HG02610 (cell line): ENCODE results near the gene TOGARAM1.

Experiments used
- ATAC-seq: cut with Tn5 transposase; IDR thresholded peaks from one replicate; pipeline ENCODE4 v1.9.1; 2021; ENCODE audit warnings: mild to moderate bottlenecking, moderate library complexity; ENCODE audit not compliant: unreplicated experiment

Gene TOGARAM1, protein sequence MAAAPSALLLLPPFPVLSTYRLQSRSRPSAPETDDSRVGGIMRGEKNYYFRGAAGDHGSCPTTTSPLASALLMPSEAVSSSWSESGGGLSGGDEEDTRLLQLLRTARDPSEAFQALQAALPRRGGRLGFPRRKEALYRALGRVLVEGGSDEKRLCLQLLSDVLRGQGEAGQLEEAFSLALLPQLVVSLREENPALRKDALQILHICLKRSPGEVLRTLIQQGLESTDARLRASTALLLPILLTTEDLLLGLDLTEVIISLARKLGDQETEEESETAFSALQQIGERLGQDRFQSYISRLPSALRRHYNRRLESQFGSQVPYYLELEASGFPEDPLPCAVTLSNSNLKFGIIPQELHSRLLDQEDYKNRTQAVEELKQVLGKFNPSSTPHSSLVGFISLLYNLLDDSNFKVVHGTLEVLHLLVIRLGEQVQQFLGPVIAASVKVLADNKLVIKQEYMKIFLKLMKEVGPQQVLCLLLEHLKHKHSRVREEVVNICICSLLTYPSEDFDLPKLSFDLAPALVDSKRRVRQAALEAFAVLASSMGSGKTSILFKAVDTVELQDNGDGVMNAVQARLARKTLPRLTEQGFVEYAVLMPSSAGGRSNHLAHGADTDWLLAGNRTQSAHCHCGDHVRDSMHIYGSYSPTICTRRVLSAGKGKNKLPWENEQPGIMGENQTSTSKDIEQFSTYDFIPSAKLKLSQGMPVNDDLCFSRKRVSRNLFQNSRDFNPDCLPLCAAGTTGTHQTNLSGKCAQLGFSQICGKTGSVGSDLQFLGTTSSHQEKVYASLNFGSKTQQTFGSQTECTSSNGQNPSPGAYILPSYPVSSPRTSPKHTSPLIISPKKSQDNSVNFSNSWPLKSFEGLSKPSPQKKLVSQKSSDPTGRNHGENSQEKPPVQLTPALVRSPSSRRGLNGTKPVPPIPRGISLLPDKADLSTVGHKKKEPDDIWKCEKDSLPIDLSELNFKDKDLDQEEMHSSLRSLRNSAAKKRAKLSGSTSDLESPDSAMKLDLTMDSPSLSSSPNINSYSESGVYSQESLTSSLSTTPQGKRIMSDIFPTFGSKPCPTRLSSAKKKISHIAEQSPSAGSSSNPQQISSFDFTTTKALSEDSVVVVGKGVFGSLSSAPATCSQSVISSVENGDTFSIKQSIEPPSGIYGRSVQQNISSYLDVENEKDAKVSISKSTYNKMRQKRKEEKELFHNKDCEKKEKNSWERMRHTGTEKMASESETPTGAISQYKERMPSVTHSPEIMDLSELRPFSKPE (N-terminal part only)

DNA sequence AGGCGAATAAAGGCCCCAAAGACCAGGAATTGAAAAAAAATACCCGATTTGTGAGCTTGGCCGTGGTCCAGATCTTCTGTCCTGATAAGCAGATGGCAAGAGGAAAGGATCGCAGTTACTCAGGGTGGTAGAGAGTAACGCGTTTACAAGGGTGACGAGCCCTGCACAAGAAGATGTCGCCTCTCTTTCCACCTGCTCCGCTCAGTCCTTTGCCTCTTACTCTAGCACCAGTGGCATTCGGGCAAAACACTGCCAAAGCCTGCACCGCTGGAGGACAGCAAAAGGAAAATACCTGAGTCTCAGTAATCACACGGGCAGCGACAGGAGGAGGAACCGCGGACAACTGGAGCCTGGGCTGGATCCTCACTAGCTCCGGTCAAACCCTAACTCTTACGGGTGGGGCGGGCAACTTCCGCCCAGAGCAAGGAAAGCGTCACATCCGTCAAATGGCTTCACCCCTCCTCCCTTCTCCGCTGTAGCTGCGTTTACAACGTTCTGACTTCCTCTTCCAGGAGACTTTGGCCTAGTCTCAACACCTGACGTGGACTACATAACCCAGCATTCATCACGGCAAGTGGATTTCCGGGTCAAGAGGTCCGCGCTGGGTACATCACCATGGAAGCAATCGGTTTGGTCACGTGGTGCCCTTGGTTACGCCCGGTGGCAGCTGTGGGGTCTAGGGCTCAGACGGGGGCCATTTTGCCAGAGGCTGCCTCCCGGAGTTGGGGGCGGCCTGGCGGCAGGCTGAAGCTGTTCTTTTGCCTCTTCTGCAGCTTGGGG is at the start of gene TOGARAM1, which contains the start of gene KLHL28:
TOGARAM1 (plus strand) TSS at position 637 of the 780 bp plus-strand sequence. CDS start 232 bp downstream, outside the sequence.
KLHL28 (minus strand) TSS at position 394 of the 780 bp plus-strand sequence. CDS start 16,019 bp downstream, outside the sequence.
- ATAC-seq: peak; percentile 94

DNA sequence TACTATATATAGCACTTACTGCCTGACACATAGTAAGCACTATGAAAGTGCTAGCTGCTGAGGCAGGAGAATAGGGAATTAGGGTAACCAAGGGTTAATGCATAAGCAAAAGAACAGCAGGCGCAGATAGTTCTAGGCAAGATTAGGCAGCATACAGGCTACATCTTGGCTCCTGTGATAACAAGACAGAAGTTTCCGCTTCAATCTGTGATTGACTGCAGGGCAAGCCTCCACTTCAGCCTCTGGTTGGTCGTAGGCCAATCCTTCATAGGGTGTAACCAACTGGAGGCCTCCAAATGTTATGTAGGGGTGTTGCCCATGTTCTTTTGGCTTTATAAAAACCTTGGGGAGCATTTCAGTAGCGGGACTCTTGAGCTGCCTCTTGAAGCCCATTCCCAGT is 47.1 kb upstream of the TOGARAM1 start:
- no peak for ATAC-seq

DNA sequence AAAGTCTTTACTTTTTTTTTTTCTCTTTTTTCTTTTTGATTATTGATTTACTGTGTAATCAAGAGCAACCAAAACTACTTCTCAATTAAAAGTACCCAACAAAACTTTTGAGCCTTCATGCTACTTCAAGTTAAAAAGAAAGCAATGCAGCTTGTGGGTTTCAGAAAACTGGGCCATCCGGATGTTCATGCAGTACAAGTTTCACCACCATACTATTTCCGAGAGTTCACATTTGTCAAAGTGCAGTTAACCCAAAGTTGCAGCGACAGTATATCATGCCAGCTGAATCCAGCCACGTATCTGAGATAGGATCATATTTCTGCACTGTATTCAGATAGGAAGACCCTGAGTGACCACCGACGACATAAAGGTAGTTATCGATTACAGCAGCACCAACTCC is 33.2 kb upstream of the TOGARAM1 start:
- ATAC-seq: no peak

DNA sequence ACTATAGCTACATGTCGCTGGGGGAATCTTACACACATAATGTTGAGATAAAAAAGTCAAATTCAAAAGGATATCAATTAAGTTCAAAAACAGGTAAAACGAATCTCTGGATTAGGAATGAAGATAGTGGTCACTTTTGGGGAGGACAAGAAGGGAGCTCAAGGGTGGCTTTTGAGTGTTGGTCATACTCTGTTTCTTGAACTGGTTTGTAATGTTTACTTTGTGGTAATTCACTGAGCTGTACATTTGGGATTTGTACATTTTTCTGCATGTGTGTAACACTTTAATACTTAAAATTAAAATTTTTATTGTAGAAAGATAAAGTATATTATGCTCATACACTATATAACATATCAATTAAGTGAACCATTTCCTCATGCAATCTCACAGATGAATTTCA is 26.8 kb upstream of the TOGARAM1 start:
- no peak for ATAC-seq

DNA sequence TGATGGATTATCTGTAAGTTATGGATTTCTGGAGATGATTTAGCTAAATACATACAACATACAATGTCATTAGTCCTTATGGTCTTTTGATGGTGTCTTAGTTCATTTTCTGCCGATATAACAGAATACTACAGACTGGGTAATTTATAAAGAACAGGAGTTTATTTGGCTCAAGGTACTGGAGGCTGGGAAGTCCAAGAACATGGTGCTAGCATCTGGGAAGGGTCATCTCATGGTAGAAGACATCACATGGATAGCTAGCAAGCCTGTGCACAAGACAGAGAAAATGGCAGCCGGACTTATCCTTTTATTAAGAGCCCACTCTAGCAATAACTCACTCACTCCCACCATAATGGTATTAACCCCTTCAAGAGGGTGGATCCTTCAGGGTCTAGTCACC is 24.4 kb upstream of the TOGARAM1 start:
- no peak for ATAC-seq

DNA sequence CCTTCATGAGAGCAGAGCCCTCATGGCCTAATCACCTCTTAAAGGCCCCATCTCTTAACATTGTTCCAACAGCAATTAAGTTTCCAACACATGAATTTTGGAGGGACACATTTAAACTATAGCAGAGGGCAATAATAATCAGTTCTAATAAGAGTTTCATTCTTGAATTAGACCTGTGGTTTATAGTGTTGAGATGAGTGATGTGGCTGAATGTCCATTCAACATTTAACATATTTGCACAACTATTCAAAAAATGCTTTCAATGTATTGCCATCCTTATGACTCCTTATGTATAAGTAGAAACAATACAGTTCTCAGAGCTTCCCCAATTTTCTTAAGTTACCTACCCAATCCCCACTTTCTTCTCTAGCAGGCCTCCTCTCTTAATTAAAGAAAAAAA is 21.8 kb upstream of the TOGARAM1 start:
- ATAC-seq: no peak

DNA sequence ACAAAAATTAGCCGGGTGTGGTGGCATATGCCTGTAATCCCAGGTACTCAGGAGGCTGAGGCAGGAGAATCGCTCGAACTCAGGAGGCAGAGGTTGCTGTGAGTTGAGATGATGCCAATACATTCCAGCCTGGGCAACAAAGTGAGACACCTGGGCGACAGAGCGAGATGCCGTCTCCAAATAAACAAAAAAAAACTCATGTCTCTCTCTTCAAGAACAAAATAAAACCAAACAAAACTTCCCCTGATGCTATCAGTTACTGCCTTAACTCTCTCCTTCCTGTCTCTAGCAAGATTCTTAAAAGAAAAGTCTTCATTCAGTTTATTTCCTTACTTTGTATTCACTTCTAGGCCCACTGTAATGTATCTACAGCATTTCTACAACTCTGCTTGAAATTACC is 21.0 kb upstream of the TOGARAM1 start:
- no peak for ATAC-seq

DNA sequence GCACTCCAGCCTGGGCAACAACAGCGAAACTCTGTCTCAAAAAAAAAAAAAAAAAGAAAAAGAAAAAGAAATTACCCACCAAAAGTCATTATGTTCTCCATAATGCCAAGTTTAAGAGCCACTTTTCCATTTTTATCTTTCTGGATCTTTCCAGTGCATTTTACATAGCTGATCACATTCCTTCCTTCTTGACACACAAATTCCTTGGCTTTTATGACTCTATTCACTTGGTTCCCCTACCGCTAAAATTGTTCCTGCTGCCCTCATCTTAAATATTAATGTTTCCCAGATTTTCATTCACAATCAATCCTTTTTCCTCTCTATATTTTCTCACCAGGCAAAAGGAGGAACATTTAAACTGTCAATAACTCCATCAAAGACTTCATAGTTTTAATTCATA is 20.4 kb upstream of the TOGARAM1 start:
- ATAC-seq: no peak

DNA sequence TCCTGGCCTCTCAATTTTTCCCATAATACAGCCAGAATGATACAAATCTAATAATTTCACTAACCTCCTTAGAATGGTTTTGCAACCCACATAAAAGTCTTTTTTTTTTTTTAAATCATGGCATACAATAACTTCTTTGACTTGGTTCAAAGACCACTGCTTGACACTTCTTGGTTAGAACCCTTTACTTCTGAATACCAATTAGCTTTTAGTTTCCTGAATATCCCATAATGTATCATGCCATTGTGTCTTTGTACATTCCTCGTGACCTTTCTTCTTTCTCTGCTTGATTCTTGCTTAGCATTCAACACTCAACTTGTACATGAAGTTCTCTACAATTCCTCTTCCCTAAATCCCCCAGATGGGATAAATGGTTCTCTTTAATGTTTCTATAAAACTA is 19.6 kb upstream of the TOGARAM1 start:
- ATAC-seq: no peak

DNA sequence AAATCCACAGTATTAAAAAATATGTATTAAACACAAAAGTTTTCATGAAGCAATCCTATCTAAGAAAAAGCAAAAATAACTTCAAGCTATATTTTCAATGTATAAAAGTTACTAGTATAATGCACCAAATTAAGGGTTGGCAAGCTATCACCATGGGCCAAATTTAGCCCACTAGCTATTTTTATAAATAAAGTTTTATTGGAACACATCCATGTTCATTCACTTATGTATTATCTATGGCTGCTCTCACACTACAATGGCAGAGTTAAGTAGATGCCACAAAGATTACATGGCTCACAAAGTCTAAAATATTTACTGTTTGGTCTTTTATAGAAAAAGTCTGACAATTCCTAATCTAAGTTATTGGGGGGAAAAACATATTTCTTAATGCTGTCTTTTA is 17.9 kb upstream of the TOGARAM1 start:
- ATAC-seq: no peak

DNA sequence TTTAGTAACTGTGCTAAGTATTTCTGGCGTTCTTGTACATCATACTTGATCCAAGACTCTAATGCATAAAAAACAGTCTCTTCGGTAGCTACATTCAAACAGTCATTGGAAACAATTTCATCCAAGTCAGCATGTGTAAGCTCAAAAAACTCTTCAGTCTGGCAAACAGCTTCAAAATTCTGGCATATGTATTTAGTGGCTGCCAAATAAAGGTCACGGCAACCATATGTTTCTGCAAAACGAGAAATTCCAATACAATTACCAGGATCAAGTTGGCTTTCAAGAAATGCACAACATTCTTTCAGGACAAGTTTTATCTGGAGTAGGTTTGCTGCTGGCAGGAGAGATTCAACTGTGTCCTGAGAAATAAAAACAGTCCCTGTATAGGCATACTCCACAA is 16.7 kb upstream of the TOGARAM1 start:
- ATAC-seq: no peak

DNA sequence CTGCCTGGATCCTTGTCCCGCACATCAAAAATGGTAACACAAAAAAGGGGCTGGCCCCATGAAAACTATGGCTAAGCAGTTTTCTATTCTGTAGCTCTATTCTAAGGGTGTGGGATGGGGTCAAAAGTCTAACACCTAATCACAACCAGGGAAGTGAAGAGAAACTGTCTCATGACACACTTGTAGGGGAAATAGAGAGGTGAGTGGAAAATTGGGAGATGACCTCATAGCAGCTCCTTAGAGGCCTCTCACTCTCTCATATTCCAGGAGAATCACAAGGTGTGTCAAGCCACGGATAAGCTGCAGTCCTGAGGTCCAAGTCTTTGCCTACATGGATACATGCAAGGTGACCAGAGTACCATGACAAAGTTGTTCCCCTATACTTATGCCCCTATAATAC is 10.9 kb upstream of the TOGARAM1 start:
- no peak for ATAC-seq

DNA sequence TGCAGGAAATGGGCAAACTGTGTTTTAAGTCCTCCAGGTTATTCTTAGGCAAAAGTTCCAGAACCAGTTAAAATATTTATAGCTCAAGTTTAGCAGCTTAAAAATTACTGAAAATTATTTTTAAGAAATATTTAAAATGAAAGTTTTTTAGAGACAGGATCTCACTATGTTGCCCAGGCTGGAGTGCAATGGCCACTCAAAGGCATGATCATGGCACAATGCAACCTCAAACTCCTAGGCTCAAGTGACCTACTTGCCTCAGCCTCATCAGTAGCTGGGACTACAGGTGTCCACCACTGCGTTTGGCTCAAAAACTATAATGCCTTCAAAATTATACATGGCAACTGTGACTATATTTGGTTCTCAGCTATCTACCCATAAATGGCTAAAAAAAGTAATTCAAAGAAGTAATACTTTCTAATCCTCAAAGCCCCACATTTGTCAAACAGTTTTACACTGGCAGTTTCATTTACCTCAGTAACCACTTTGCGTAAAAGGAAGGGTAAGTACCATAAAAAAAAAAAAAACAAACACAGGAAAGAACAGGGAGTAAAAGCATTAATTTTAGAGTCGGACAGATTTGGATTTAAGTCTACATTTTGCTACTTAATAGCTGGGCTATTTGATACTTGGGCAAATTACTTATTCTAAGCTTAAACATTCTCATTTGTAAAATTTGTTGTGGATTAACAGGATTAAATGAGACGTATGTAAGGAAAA is 9.4 kb upstream of the TOGARAM1 start:
- ATAC-seq: no peak

DNA sequence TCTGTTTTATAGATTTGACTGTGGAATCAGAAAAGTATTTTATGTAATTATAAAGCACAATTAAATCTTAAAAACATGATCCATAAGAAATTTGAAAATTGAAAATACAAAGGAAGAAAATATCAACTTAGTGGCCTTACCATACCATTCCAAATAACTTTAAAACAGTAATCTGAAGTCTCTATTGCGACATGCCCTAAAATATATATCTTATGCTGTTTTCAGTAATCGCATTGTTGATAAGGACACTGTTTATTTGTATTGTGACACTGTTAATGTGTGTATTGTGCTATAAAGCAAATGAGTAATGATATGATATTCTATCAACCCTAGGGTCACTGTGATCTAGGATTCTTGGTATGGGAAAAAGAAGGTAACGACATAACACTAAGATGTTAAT is 7.2 kb upstream of the TOGARAM1 start:
- ATAC-seq: no peak

DNA sequence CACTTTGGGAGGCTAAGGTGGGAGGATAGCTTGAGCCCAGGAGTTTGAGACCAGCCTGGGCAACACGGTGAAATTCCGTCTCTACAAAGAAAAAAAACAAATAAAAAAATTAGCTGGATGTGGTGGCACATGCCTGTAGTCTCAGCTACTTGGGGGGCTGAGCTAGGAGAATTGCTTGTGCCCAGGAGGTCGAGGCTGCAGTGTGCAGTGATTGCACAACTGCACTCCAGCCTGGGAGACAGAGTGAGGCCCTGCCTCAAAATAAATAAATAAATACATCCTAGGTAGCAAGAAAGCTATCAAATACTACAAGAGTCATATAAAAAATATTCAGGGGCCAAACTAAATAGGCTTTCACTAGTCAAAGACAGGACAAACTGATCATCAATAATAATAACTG is 6.5 kb upstream of the TOGARAM1 start:
- ATAC-seq: no peak

DNA sequence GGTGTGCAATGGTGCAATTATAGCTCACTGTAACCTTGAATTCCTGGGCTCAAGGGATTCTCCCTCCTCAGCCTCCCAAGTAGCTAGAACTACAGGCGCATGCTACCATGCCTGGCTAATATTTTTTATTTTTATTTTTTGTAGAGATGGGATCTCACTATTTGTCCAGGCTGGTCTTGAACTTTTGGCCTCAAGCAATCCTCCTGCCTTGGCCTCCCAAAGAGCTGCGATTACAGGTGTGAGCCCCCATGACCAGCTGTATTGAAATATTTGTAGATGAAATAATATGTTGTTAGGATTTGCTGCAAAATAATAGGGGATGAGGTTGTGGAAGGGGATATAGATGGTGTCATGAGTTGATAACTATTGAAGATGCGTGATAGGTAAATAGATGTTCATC is 5.1 kb upstream of the TOGARAM1 start:
- no peak for ATAC-seq

DNA sequence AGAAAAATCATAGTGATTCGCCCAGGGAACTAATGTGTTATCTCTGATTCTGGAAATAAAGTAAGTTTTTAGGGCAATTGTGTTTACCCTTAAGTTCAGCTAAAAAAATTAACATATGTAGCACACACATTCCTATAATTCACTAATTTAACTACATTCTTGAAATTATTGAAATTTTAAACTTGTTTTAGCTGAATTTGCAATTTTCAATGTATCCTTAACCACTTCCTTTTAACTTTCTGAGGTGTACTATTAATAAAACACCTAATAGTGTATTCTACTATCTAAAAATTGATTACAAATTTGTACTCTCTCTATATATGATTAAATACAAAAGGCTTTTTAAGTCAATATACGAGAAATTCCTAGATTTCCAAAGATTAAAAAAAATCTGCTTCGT is 2.5 kb upstream of the TOGARAM1 start:
- ATAC-seq: no peak

DNA sequence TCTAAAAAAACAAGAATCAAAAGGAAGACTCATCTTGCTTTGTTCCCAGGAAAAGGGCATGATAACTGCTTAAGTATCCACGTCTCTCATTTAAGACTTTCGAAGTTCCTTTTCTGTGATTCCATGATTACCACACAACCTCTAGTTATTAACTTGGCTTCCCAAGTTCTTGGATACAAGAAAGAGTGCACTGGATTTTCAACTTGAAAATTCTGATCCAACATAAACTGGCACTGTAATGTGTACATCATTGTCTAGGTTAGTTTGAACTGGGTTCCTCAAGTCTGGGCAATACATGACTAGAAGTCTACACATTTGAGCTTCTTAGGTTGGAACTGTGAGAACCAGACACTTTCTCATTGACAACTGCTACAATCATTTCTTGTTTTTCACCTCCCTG is 1.8 kb upstream of the TOGARAM1 start:
- ATAC-seq: no peak

DNA sequence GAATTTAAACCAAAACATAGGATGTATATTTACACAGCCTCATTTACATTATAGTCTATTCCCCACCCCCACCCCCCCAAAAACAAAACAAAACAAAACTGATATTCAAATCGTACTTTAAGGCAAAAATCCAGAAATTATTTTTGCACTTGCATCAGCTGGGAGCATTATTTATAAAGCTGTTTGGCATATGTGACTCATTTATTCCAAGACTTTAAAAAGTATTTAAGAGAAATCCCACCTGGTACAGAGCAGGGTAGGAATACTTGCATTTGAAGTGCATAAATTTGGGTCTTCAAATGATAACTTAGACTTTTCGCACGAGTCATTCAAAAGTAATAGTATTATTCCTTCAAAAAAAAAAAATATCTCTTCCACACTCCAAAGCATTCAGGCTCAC is 1.3 kb upstream of the TOGARAM1 start:
- no peak for ATAC-seq

DNA sequence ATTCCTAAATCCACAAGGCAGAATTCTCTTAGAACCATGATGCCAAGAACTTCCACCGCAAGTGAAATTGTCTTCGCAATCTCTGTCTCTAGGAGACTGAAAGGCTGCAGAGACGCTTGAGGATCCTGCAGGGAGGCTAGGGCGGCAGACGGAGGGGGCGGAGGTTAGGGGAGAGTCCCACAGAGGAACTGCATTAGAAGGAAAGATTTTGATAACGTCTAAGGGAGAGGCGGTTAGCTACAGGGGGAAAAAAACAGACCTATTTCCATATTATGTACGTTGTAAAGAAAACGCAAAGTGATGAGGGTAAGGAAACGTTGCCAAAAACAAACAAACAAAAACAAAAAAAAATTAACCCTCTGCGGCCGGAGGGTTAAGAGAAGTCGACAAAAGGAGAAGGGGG is 838 bp upstream of the TOGARAM1 start:
- peak; percentile 24 for ATAC-seq
